ACC112 (cell line): ENCODE data around the gene KRTAP19-8.

Source experiments
- H2AFZ ChIP-seq: fragments of 200-600 bp; sonication (generic); one replicate; pipeline ENCODE4 v1.6.0; 2017; ENCODE audit warnings: antibody characterized with exemption, low read length; ENCODE audit not compliant: unreplicated experiment
- H3K27ac ChIP-seq: fragments of 200-600 bp; sonication (generic); 2 replicates; pipeline ENCODE4 v1.5.1; 2014; ENCODE audit warnings: low read depth, mild to moderate bottlenecking, antibody characterized with exemption, low read length, moderate library complexity
- H3K27me3 ChIP-seq: fragments of 200-600 bp; sonication (generic); 2 replicates; pipeline ENCODE4 v1.6.1; 2014; ENCODE audit warnings: mild to moderate bottlenecking, antibody characterized with exemption, low read length, moderate library complexity, mixed read lengths; ENCODE audit not compliant: insufficient read depth
- H3K36me3 ChIP-seq: fragments of 200-600 bp; sonication (generic); 2 replicates; pipeline ENCODE4 v1.6.1; 2016; ENCODE audit warnings: mild to moderate bottlenecking, antibody characterized with exemption, low read length, moderate library complexity, mixed read lengths; ENCODE audit not compliant: insufficient read depth
- H3K4me1 ChIP-seq: fragments of 200-600 bp; sonication (generic); one replicate; pipeline ENCODE4 v1.6.1; 2016; ENCODE audit warnings: low read length, mixed read lengths; ENCODE audit not compliant: insufficient read depth, unreplicated experiment, control insufficient read depth
- H3K4me3 ChIP-seq: fragments of 200-600 bp; sonication (generic); 2 replicates; pipeline ENCODE4 v1.5.1; 2014; ENCODE audit warnings: mild to moderate bottlenecking, low read depth, low read length
- H3K79me2 ChIP-seq: fragments of 200-600 bp; sonication (generic); one replicate; pipeline ENCODE4 v1.6.0; 2016; ENCODE audit warnings: low read length; ENCODE audit not compliant: control insufficient read depth, unreplicated experiment, insufficient read depth

Gene KRTAP19-8

GRCh38 chr21:31012133-31013089, 25.9 kb downstream of the KRTAP19-8 start:
- no peak overlapping the region for H3K27ac ChIP-seq
- no peaks in the 10 kb centered on the region for H3K4me1 ChIP-seq
- H3K4me3 ChIP-seq = no peak overlapping the region
- no peak overlapping the region for H2AFZ ChIP-seq
- no peaks in the 10 kb centered on the region for H3K79me2 ChIP-seq
- H3K36me3 ChIP-seq = no peaks in the 10 kb centered on the region
- no peaks in the 10 kb centered on the region for H3K27me3 ChIP-seq

- Histone ChIP-seq H2AFZ (no peak overlapping the region), H3K36me3 (no peaks in the 10 kb centered on the region), H3K4me1 (no peaks in the 10 kb centered on the region), H3K27ac (no peak overlapping the region), H3K4me3 (no peak overlapping the region), H3K79me2 (no peaks in the 10 kb centered on the region), H3K27me3 (no peaks in the 10 kb centered on the region)
These were observed 26.9 kb downstream of the KRTAP19-8 start for GRCh38 chr21:31011412-31011811.

GRCh38 chr21:31008355-31008754, 29.9 kb downstream of the KRTAP19-8 start:
- Histone ChIP-seq H3K79me2 (no peaks in the 10 kb centered on the region), H3K4me3 (no peak overlapping the region), H3K27ac (no peak overlapping the region), H3K4me1 (no peaks in the 10 kb centered on the region), H2AFZ (no peak overlapping the region), H3K36me3 (no peaks in the 10 kb centered on the region), H3K27me3 (no peaks in the 10 kb centered on the region)

GRCh38 chr21:31005019-31005418, 33.3 kb downstream of the KRTAP19-8 start:
- H3K4me3 ChIP-seq = no peak overlapping the region
- no peaks in the 10 kb centered on the region for H3K27me3 ChIP-seq
- H3K27ac ChIP-seq = no peak overlapping the region
- no peaks in the 10 kb centered on the region for H3K36me3 ChIP-seq
- H3K79me2 ChIP-seq = no peaks in the 10 kb centered on the region
- no peak overlapping the region for H2AFZ ChIP-seq
- H3K4me1 ChIP-seq = no peaks in the 10 kb centered on the region

GRCh38 chr21:31003471-31003870, 34.8 kb downstream of the KRTAP19-8 start:
- Histone ChIP-seq H3K27me3 (no peaks in the 10 kb centered on the region), H2AFZ (no peak overlapping the region), H3K27ac (no peak overlapping the region), H3K4me3 (no peak overlapping the region), H3K4me1 (no peaks in the 10 kb centered on the region), H3K79me2 (no peaks in the 10 kb centered on the region), H3K36me3 (no peaks in the 10 kb centered on the region)

GRCh38 chr21:30997541-30997940, 40.7 kb downstream of the KRTAP19-8 start:
- Histone ChIP-seq H3K79me2 (no peaks in the 10 kb centered on the region), H3K27ac (no peak overlapping the region), H3K4me3 (no peak overlapping the region), H3K27me3 (no peaks in the 10 kb centered on the region), H3K4me1 (no peaks in the 10 kb centered on the region), H2AFZ (no peak overlapping the region), H3K36me3 (no peaks in the 10 kb centered on the region)

GRCh38 chr21:30996728-30997127, 41.5 kb downstream of the KRTAP19-8 start:
- no peak overlapping the region for H3K4me3 ChIP-seq
- H3K27me3 ChIP-seq = no peaks in the 10 kb centered on the region
- H3K36me3 ChIP-seq = no peaks in the 10 kb centered on the region
- no peak overlapping the region for H3K27ac ChIP-seq
- no peaks in the 10 kb centered on the region for H3K79me2 ChIP-seq
- H3K4me1 ChIP-seq = no peaks in the 10 kb centered on the region
- no peak overlapping the region for H2AFZ ChIP-seq

GRCh38 chr21:30994932-30995331, 43.3 kb downstream of the KRTAP19-8 start:
- Histone ChIP-seq H3K27me3 (no peaks in the 10 kb centered on the region), H3K27ac (no peak overlapping the region), H2AFZ (no peak overlapping the region), H3K36me3 (no peaks in the 10 kb centered on the region), H3K79me2 (no peaks in the 10 kb centered on the region), H3K4me1 (no peaks in the 10 kb centered on the region), H3K4me3 (no peak overlapping the region)

- Histone ChIP-seq H2AFZ (no peak overlapping the region), H3K79me2 (no peaks in the 10 kb centered on the region), H3K4me1 (no peaks in the 10 kb centered on the region), H3K27ac (no peak overlapping the region), H3K36me3 (no peaks in the 10 kb centered on the region), H3K4me3 (no peak overlapping the region), H3K27me3 (no peaks in the 10 kb centered on the region)
These were observed 47.6 kb downstream of the KRTAP19-8 start for GRCh38 chr21:30990514-30991262.

- Histone ChIP-seq H3K27me3 (no peaks in the 10 kb centered on the region), H3K4me1 (no peaks in the 10 kb centered on the region), H3K4me3 (no peak overlapping the region), H3K36me3 (no peaks in the 10 kb centered on the region), H3K27ac (no peak overlapping the region), H2AFZ (no peak overlapping the region), H3K79me2 (no peaks in the 10 kb centered on the region)
These were observed 49.6 kb downstream of the KRTAP19-8 start for GRCh38 chr21:30988706-30989105.
